GM20431 (cell line): ENCODE measurements around the gene EGLN1.

ENCODE experiments used
- in situ Hi-C: fragments of 300-500 bp; cut with MseI, MboI; formaldehyde crosslinking; loops from one replicate; pipeline ENCODE4 v1.15.0; 2020; ENCODE audit warnings: low sequenced_read_pairs; ENCODE audit not compliant: unreplicated experiment

EGLN1 gene

DNA sequence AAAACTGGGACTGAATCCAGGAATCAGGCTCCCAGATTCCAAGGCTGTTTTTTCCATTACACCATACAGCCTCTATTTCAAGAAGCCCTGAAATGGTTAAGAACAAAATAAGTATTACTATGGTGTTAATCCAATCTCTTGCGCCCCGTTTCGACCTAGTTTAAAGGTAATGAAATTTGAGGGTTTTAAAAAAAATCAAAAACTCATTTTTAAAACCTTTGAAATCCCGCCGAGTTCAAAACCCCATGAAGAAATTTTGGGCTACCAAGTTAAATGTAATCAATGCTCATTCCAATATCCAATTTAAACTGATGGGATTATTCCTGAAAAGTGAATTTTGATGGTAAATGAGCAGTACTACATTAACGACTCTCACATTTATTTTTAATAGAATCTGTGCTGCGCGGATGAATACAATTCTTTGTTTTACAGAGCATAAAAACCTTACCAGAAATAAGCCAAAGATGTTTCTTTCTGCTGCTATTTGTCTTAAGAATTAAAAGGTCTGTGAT lies 767 bp upstream of the EGLN1 start:
- in situ Hi-C loops: no loop called here

DNA sequence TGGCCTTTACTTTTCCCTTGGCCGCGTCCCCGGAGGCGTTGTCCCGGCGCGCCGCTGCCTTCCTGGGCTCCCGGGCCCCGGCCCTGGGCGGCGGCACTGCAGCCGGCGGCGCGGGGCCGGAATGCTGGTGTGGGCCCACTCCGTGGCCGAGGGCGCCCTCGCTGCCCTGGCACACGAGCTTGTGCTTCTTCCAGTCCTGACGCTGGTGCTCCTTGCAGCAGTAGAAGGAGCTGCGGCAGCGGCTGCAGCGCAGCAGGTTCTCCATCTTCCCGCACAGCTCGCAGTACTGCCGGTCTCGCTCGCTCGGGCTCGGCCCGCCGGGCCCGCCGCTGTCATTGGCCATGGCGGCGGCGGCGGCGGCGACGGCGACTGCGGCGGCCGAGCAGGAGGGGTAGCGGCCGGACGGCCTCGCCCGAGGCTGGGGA lies 529 bp downstream of the EGLN1 start:
- in situ Hi-C loops: no loop called here

GRCh38 chr1:231420959-231421545 lies 1.0 kb downstream of the EGLN1 start:
- in situ Hi-C loops: no loop called here

GRCh38 chr1:231420299-231420958 lies 1.7 kb downstream of the EGLN1 start:
- in situ Hi-C loops: no loop called here

DNA sequence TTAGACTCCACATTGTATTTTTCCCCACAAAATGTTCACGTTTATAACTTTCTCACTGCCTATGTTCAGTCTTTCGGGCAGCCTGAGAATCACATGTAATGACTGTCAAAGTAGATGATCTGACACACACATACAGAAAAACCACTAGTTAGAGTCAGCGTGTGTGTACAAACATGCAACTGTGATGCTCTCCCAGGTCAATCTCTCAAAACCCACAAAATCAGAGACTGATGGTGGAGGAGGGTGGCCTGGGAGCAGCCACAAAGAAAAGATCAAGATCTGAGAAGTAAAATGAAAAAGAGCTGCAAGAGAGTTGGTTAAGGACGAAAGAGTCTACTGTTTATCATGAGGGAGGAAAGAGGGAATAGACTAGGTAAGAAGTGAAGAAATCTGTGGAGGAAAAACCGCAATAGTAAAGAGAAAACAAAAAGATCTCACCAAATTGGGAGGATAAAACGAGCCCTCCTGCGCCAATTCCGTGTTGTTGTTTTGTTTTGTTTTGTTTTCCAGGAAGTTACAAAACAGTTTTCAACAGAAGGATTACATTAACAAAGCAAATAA lies 2.3 kb downstream of the EGLN1 start:
- in situ Hi-C loops: no loop called here

DNA sequence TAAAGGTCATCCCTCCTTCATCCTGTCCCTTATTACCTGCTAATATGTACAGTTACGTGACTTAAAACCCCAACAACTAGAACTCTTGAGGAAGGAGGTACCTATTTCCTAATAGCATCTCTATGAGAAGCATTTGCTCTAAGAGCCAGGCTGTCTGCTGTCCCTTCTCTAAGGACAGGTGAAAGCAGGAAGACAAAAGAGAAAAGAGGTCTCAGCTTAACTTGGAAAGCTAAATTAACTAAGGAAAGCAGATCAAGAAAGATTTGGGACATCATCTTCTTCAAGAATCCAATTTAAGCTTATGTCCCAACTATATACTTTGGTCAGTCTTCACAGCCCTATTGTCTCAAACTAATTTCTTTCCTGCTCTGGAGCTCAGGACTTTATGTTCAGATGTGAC lies 2.9 kb downstream of the EGLN1 start:
- in situ Hi-C loops: no loop called here

GRCh38 chr1:231418741-231419107 lies 3.4 kb downstream of the EGLN1 start:
- in situ Hi-C loops: no loop called here

GRCh38 chr1:231418101-231418740 lies 3.9 kb downstream of the EGLN1 start:
- in situ Hi-C loops: no loop called here

DNA sequence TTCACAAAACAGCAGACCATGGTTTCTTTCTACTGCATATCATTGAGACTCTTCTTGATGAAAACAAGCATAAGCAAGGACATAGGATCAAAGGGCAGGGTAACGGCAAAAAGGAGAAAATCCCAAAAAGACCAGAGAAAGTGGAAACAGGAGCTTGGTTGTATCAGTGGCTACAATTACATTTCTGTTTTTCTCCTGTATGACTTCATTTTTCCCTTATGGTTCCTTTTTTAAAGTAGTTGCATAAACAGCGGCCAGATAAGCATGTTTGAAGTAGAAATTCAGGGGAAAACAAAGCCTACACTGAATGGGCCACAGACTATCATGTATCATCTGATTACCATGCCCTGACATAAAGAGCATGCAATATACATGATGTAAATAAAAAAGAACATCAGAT lies 4.6 kb downstream of the EGLN1 start:
- in situ Hi-C loops: no loop called here

DNA sequence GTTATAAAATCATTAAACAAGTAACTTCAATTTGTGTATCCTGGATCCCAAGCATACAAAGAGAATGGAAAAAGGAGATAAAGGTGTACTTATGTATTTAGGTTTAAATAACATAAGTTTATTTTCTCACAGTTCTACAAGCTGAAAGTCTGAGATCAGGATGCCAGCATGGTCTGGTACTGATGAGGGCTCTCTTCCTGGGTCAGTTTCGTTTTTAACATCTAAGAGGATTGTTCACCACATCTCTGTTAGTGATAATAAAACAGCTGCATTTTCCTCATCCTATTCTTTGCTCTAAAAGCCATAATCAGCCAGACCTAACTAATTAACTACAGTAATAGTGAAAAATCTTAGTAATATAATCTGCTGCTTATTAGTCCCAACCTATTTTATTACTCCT lies 5.2 kb downstream of the EGLN1 start:
- in situ Hi-C loops: no loop called here

- in situ Hi-C loops: no loop called here
Observed at GRCh38 chr1:231415018-231415583, 7.0 kb downstream of the EGLN1 start.

DNA sequence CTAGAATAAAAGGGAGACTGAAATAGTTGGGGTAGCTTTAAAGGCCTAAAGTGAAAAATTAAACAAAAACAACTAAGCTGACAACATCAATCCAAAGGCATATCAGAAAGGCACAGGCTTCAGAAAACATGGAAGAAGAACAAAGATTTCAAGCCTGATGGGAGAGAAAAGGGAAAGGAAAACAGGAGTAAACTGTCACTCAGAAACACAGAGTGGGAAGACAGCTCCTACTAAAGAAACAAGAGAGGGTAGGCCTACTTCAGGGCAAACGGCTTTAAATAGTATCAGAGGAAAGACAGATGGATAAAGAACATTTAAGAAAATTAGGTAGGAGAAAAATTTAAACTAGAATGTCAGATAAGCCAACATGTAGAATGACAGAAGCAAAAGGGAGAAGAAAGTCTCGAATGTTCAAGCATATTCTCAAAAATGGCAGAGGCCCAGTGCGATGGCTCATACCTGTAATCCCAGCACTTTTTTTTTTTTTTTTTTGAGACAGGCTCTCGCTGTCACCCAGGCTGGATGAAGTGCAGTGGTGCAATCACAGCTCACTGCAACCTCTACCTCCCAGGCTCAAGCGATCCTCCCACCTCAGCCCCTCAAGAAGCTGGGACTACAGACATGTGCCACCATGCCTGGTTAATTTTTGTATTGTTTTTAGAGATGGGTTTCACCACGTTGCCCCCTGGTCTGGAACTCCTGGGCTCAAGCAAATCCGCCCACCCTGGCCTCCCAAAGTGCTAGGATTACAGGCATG lies 7.6 kb downstream of the EGLN1 start:
- in situ Hi-C loops: no loop called here

DNA sequence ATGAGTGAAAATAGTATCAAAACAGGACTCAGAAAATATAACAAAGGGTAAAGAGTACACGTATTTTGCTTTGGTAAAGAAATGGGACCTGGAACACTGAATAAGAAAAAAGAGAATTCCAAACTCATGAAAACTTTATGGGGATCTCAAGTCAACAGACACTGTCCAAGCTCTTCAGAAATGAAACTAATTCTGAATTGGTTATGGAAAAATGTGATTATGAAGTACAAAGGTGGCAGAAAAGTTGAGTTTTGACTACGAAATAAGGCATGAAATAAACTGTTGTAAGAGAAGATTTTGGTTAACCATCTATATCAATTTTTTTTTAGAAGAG lies 8.4 kb downstream of the EGLN1 start:
- in situ Hi-C loops: no loop called here

DNA sequence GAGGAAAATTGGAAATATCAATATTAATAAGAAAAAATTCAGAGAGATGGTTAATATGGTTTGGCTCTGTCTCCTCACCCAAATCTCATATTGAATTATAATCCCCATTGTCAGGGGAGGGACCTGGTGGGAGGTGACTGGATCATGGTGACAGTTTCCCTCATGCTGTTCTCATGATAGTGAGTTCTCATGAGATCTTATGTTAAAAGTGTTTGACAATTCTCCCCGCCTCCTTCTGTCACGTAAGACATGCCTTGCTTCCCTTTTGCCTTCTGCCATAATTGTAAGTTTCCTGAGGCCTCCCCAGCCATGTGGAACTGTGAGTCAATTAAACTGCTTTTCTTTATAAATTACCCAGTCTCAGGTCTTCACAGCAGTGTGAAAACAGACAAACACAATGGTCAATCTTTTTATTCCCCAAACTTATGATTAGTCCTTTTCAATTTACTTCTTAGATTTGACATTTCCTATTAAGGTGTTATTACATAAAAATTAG lies 11.0 kb downstream of the EGLN1 start:
- in situ Hi-C loops: no loop called here

DNA sequence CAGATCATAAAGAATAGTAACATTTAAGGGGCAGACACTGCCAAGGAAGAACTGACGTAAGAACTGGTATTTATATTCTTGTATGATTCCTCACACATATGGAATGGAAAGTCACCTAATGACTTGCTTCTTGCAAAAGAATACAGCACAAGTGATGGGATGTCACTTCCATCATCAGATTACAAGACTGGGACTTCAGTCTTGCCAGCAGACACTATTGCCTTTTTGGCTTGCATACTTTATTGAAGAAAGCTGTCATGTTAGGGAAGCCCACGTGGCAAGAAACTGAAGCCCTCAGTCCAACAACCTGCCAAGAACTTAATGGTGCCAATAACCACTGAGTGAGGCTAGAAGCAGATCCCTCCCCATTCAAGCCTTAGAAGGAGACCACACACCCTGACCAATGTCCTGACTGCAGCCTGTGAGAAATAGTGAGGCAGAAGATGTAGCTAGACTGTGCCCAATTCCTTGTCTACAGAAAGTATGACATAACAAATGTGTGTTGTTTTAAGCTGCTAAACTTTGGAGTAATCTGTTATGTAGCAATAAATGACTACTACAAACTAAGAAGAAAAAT lies 12.0 kb downstream of the EGLN1 start:
- in situ Hi-C loops: no loop called here

- in situ Hi-C loops: no loop called here
Observed at GRCh38 chr1:231408528-231409094, 13.5 kb downstream of the EGLN1 start.

GRCh38 chr1:231407547-231408396 lies 14.3 kb downstream of the EGLN1 start:
- in situ Hi-C loops: no loop called here

- in situ Hi-C loops: no loop called here
Observed at GRCh38 chr1:231407049-231407448, 15.0 kb downstream of the EGLN1 start.

DNA sequence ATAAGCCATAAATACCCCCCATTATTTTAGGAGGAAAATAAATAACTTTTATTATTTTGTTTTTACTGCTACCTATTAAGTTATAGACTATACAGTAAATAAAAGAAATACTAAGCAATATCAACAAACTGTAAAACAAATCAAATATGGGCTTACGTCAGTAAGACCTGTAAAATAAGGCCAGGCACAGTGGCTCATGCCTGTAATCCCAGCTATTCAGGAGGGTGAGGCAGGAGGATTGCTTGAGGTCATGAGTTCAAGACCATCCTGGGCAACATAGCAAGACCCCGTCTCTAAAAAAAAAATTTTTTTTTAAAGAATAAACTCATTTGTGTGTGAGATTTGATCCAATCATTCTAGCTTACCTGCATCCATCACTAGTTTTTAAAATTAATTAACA lies 17.8 kb downstream of the EGLN1 start:
- in situ Hi-C loops: no loop called here
